GM03348 (cell line): Measurements from ENCODE around the gene VWA5B1.

Experiments
- DNase-seq: peaks from one replicate; pipeline ENCODE4 v3.0.0; 2012; ENCODE audit warnings: low spot score

The VWA5B1 gene

DNA sequence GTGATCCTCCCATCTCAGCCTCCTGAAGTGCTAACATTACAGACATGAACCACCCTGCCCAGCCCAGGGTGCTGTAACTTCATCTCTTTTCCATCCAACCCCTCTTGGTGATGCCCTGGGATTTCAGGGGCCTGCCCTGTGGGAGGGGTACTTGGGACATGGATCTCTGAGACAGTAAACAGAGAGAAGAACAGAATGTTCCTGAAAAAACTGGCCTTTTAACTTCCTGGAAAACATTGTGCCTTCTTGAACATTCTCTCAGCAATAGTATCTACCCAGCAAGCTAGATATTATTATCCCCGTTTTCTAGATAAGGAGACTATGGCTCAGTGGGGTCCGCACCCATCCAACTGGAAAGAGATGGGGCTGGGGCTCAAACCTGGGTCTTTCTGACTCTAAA lies 57.0 kb downstream of the VWA5B1 start:
- DNase-seq = no peak

DNA sequence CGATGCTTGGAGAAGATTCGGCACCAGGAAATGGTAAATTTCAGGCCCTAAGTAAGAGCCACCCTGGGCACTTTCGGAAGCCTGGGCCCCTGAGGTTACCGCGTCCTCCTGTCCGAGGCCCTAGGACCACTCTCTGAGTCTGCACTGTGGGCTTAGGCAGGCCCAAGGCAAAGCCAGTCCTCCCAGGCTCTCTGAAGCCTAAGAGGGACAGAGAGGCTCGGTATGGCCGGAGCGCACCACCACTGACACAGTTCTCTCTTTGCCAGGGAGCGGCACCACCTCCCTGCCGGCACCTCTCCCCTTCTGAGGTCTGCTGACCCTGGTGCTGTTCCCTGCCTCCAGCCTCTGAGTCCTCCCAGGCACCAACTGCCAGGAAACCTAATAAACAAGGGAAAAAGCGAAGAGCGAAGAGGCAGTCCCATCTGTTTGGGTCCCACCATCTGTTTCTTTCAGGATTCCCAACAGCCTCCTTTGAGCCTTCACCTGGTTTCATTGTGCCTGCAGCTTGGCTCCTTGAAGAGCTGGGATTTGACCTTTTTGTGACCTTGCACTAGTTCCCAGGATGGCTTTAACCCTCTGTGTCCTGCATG lies 57.7 kb downstream of the VWA5B1 start:
- DNase-seq = no peak

DNA sequence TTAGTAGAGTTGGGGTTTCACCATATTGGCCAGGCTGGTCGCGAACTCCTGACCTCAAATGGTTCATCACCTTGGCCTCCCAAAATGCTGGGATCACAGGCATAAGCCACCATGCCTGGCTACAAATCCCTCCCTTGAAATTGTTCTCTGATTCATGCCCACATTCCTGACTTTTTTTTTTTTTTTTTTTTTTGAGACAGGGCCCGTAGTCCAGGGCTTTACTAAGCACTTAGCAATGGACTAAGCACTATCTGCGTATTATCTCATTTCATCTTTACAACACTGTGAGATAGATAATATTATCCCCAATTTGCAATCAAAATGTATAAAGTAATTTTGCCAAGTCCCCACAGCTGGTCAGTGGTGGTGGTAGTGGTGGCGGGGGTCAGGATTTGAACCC lies 58.9 kb downstream of the VWA5B1 start:
- peak; percentile 32 for DNase-seq

DNA sequence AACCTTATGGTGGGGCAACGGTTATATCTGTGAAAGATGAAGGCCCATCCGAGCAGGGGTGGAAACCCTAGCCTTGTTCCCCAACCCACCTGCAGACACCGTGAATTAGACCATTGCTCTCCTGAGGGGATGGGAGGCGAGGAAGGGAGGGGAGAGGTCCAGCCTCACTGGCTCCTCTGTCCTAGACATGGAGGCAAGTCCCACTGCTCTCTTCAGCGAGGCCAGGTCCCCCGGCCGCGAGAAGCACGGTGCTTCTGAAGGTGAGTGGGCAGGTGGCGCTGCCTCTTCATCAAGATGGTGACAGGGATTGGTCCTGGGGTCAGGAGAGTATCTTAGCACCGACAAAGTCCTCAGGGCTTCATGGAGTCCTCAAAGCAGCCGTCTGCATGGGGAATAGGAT lies 59.3 kb downstream of the VWA5B1 start:
- no peak for DNase-seq

DNA sequence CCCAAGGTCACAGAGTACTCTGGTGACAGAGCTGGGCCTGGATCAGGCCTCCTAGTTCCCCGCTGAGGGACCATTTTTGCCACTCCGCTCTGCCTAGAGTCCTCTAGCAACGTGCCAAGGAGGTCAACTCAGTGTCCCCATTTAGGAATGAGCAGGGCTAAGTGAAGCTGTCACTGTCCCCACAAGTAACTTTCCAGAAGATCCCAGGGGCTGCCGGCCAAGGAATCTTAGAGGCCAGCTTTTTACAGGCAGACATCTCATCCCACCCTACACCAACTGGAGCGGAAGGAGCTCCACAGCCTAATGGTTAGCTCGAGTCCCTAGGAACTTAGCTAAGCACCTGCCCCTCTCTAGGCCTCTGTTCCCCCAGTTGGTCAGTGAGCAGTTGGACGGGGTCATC lies 59.7 kb downstream of the VWA5B1 start:
- no peak for DNase-seq

DNA sequence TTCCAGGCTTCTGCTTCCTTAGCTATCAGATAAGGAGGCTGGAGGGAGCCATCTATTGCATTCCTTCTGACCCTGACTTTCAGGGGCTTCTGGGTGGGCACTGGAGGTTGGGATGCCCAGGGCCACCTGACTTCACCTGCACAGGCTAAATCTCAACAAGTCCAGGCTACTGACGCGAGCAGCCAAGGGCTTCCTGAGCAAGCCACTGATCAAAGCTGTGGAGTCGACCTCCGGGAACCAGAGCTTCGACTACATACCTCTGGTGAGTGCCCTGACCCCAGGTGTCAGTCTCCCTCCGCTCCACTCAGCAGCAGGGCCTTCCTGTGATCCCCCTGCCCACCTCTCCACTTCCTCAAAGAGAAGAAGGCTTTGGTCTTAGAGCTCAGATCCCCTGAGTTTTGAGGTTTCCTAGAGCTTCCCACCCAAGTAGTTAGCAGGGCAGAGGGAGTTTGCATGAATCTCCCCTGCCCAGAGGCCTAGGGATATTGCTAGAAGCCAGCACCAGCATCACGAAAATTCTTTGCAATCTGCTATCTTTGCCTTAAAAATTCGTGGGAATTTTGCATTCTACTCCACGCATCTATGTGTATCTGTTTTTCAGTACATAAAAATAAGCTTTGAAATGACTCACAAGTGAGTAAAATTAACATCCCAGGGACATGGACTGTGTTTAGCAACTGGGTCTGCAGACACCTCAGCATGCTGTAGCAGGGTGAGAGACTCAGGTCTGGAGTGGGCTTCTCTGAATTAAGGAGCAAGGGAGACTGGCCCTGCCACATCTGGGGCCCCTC lies 61.4 kb downstream of the VWA5B1 start:
- no peak for DNase-seq

DNA sequence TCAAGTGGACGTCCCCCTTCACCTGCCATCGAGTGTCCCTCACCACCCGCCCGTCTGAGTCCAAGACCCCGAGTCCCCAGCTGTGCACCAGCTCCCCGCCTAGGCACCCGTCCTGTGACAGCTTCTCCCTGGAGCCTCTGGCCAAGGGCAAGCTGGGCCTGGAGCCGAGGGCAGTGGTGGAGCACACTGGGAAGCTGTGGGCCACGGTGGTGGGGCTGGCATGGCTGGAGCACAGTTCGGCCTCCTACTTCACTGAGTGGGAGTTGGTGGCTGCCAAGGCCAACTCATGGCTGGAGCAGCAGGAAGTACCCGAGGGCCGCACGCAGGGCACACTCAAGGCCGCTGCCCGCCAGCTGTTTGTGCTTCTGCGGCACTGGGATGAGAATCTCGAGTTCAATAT lies 63.2 kb downstream of the VWA5B1 start:
- DNase-seq = no peak

DNA sequence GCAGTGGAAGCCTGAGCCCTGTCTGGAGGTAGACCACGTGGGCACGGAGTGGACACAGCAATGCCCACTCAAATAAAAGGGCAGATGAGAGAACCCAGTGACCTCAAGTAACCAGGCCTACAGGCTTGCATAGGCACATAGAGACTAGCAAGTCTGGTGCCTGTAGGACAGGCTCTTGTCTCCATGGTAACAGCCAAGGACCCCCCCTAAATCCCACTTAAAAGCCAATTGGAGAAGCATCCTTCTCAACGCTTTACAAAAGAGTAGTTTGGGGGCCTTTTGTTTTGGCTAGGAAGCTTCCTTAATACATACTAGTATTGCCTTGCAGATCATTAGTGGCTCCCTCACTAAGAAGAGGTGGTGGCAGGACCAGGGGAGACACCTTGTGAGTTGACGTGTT lies 63.9 kb downstream of the VWA5B1 start:
- DNase-seq = no peak

DNA sequence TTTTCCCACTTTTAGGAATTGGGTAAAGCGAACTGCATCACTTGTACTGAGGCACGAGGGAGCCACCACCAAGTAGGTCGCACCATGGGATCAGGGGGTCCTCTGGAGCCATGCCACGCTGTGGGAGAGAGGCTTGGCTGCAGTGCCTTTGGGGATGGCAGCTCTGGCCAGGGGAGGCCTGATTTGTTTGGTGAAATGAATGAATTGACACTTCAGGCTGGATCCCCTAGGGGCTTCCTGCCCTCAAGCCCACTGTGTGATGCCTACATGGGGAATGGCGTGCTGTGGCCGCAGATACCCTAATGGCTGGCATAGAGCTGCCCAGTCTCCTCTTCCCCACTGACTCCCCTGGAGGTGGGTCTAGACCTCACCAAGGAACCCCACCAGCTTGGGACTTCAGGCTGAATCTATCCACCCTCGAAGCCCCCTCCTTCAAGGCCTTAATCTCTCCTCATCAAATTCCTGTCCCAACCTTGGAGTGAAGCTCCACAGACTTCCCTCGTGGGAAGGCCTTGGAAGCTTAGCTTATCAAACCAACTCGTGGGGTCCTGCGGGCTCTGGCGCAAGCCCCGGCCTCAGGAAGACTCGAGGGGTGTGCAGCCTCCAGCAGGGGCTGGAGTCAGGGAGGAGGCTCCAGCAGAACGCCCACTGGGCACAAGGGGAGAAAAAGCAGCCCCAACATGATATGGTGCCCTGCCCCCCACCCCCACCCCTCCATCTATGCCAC lies 64.6 kb downstream of the VWA5B1 start:
- DNase-seq = no peak

DNA sequence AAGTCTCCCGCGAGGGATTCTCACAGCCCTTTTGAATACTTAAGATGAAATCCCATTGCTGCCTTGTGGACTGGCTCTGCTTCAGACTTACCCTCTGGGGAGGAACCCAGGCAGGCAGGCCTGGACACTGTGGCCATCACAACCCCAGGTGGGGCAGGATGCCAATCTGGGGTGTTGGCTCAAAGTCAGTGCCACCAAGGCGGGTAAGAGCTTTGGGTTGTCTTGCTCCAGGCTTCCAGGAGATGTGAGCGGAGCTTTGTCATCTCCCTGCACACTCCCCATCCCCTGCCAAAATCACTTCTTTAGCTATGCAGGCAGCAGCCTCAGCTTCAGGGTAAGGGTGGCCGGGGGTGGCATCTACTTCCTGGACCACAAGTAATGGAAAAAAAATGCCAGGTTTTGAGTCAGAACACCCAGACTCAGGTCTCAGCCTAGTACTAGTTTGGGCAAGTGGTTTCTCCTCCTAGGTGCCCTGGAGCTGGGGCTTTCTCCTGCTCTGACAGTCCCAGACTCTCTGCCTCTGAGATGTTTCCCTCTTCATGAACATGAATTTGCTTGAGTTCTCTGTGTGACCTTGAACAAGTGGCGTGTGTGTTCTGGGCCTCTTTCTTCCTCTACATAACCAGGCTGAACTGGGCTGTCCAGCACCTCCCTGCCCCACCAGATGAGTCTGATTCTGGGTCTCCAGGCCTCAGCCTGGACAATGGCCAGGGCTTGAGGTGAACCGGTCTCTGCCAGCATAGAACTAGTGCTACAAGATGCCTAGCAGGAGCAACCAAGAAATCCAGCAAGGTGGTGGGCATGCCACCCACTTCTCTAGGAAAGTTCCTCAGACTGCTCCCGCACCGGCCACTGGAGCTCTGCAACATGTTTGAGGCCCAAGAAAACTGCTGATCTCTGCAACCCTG lies 65.4 kb downstream of the VWA5B1 start:
- DNase-seq = no peak

DNA sequence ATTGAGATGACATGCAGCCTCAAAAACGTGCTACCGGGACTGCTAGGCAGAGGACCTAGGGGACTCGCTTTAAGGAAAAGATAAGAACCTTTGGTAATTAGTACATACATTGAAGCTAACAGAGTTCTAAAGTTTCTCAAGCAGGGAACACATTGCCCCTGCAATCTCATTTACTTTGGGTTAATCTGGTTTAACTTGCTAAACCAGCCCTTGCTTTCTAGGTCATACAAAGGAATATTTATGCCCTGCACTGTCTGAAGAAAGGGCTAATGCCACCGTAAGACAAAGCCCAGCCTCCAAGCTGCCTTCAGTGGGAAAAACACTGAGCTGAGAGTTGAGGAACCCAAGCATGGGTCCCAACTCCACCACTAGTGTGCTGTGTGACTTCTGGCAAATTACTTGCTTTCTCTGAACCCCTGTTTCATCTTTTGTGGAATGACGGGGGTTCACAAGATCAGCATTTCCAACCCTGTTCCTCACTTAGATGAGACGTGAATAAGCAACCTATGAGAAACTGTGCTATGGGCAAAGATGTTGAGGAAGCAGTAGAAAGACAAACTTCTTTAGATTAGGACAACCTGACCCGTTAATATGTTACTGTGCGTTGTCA lies 66.3 kb downstream of the VWA5B1 start:
- no peak for DNase-seq

DNA sequence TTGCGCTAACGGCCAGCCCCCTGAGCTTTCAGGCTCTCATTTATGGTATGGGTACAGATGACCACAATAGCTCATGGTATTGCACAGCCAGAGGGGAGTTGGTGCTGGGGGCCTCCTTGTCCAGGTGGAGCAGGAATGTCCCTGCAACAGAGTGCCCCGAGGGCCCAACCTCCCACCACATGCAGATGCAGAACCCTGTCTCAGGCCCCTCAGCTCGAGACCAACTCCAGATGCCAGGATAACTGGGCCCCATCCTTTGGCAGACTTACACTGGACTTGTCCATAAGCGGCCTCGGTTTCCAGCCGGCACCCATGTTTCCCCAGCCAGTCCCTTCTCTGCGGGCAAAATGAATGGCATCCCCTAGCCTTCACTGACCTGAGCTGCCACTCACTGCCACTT lies 67.1 kb downstream of the VWA5B1 start:
- DNase-seq = no peak

DNA sequence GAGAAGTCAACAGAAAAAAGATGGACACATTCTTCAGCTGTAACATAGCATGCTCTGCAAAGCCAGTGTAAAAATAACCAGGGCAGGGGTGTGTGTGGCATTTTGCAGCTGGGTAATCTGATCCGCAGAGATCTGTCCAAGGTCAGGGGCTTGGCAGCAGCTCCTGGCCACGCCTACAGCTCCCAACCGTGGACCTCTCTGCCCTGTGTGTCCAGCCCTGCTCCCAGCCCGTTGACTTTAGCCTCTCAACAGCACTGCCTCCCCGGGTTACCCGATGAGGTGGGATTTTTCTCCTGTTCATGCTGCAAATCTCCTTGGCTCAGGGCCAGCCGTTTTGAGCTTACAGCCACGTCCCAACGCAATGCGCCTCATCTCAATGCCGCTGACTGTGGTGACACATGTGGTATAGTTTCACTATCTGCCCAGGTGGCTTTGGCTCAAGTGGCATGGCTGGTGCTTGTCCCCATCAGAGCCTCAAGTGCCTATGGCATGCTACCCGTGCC lies 68.1 kb downstream of the VWA5B1 start:
- DNase-seq = peak; percentile 47

DNA sequence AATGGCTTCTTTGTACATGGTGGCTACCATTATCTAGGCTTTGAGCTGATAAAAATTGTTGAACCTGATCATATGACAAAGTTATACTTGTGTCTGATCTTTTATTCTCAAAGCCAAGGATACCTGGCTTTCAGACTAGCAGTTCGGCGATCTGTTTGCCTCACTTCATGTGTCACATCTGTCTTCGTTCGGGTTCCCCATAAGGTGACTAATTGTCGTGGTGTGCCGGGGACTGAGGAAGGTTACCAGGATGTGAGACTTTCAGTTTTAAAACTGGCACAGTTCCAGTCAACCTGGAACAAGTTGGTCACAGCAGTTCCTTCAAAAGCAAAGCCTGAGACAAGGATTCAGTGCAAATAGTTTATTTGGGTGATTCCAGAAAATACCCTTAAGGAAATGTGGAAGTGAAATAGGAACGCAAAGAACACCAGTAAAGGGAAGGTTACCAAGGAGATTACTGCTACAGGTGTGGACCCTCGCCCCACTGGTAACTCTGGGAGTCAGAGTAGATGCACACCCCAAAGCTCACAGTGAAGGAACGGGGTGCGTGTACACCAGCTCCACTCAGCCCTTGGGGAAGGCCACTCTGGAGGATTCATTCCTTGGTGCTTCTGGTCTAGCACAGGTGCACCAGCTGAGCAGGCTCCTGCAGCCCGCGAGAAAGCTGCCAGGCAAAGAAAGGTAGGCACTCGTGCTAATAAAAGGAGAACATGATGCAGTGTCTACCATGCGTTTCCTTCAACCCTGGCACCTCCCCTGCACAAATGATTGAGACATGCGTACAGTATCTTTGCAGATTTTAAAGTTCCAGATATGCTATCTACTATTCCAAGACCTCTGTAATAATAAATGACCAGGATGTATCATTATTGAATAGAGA lies 69.0 kb downstream of the VWA5B1 start:
- DNase-seq = no peak

DNA sequence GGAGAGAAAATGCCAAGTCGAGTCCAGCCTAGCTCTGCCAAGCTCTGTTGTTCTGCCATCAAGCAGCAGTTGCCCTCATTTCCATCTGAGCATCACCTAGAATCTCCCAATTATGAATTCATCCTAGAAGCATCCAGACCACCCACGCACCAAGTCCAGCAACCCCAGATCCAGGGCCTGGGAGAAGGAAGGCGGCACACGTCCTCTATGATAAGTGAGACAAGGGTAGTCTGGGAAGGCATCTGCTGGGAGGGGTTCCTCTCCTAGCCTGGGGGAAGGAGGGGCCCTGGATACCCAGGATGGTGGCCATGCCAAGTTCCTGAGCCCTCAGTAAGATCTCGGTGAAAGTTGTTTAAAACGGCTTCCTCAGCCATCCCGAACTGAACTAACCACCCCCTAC lies 70.7 kb downstream of the VWA5B1 start:
- no peak for DNase-seq

DNA sequence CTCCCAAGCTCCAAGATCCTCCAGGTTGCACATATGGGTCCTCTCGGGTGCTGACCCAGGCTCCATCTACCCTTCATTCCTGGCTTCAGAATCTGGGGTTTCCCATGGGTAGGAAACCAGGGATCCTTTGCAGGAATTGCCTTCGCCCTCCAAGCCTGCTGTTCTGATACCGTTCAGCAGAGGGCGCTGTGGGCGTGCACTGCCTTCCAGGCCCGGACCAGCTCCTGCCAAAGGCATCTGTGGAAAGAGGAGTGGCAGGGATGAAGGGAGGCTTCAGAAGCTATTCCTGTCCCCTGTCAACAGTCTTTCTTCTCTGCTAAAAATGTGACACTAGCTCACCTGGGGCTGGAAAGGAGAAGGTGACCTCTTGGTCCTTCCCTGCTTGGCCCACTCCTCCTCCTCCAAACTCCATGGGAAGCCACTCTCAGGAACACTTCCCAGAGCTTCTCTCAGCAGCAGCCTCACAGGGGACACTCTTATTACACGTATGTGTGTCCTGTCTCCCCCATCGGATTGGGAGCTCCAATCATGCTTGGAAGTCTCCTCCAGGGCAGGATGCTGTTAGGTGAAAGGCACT lies 71.2 kb downstream of the VWA5B1 start:
- DNase-seq = peak; percentile 80

DNA sequence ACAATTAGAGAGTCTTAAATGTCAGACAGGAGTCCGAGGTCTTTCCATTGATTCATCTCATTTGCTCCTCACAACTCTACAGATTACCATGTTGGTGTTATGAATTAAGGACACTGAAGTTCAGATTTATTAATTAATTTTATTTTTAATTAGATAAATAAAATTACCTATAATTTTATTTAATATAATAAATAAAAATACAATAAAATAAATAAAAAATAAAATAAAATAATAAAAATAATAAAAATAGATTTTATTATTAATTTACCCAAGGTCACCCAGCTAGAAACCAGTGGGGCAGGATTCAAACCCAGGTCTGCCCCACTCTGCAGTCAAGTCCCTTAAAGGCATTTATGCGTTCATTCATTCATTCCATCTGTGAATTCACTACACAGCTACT lies 72.2 kb downstream of the VWA5B1 start:
- DNase-seq = no peak

DNA sequence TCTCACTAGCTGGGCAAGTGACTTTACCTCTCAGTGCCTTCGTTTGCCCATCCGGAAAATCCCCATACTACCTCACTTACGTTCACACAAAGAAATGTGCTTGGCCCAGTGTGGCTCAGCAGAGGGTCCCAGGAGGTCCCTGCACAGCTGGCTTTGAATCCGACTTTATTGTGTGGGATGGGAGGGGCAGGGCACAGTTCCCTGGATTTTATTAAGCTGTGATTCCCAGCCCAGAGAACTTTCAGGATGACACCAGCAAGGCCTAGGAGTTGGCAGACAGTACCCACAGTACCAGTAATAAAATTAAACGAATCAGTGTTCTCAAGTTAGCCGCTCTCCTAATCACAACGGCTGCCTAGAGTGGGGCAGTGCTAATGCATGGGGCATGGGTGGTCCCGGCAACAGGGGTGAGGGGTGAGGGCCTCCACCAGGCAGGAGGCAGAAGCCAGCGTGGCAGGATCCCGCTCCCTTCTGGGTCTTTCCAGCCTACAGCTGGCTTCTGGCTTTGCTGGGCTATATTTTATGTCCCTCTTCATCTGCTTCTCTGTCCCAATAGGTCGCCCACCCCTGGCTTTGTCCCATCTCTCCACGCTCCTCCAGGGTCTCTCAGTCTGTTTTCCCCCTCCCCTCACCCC lies 74.9 kb downstream of the VWA5B1 start:
- no peak for DNase-seq

DNA sequence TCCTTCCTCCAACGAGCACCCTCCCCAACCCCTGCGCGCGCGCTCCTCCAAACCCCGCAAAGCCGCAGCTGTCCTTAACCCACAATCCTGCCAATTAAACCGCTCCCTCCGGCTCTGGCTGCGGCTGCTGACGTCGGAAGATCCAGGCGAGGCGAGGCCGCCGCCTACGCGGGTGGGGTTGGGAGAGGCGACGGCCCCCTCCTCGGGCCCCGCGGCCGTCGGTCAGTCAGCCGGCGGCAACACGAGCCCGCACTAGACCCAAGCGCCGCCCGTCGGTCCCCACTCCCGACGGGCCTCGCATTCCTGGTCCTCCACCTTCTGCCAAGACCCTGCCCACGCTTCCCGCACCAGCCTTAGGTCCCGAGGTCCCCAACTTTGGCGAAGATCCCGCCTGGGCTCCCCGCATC lies 75.4 kb downstream of the VWA5B1 start:
- no peak for DNase-seq
